Fibroblast of pulmonary artery (primary cell): ENCODE data around the gene GPSM1.

Experiments used
- DNase-seq: peaks from one replicate; pipeline ENCODE4 v3.0.0-alpha.2; 2010; ENCODE audit warnings: low read depth
- H3K4me3 ChIP-seq: replicated peaks from 2 replicates; pipeline ENCODE4 v1.5.1; 2011; ENCODE audit warnings: low read depth, mild to moderate bottlenecking, control low read depth, low read length, moderate library complexity
- CTCF ChIP-seq: IDR thresholded peaks from 2 replicates; pipeline ENCODE4 v1.5.1; 2011; ENCODE audit warnings: mild to moderate bottlenecking, control low read depth, low read length, inconsistent platforms; ENCODE audit errors: missing control alignments

Gene GPSM1

GRCh38 chr9:136321561-136321960, 5.8 kb upstream of the GPSM1 start:
- TF ChIP-seq CTCF: no peak
- no peak for DNase-seq
- no peak overlapping the region for H3K4me3 ChIP-seq

GRCh38 chr9:136322756-136323330, 4.5 kb upstream of the GPSM1 start:
- no peak for DNase-seq
- no peak for TF ChIP-seq CTCF
- no peak overlapping the region for H3K4me3 ChIP-seq

- DNase-seq: no peak
- H3K4me3 ChIP-seq: no peak overlapping the region
- TF ChIP-seq CTCF: no peak
Observed at GRCh38 chr9:136323371-136323789, 4.0 kb upstream of the GPSM1 start.

GRCh38 chr9:136324501-136325300, 2.6 kb upstream of the GPSM1 start:
- H3K4me3 ChIP-seq: no peak overlapping the region
- DNase-seq: no peak
- no peak for TF ChIP-seq CTCF

- no peak for TF ChIP-seq CTCF
- DNase-seq: no peak
- no peak overlapping the region for H3K4me3 ChIP-seq
Observed at GRCh38 chr9:136325358-136325757, 2.0 kb upstream of the GPSM1 start.

GRCh38 chr9:136326061-136326760, 1.1 kb upstream of the GPSM1 start:
- H3K4me3 ChIP-seq: no peak overlapping the region
- TF ChIP-seq CTCF: no peak
- DNase-seq: peak; percentile 28
